ENCODE data around the gene TK2. TPM values are rescaled to one million over a fixed set of nuclear protein-coding genes. Genes with fewer than 3 reads are reported as not detected.

The TK2 gene
- total RNA-seq, 1 donor from 2014 or later, result 13.7 TPM

DNA sequence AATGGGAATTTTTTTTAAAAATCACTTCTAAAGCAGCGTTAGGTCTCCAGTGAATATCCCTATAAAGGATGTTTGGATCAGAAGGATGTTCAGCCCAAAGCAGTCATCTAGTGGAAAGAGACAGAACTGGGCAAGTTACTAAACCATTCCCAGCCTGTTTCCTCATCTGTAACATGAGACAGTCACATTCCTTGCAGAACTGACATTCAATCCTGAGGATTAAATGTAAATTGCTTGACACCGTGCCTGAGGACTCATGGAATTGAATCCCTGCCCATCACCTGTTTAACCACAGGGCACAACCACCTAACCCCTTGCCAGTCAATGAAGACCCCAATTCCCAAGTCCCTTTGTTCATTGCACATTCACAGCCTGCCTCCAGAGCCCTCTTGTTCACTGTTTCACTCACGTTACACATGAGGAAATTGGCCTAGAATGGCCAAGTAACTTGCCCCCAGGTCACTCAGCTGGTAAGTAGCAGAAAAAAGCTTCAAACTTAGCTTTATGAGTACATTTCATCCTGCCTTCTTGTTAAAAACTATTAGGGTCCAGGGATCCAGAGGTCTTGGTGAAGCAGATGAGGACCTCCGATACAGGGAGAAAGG, 30.8 kb upstream of the TK2 start:
- TF ChIP-seq, protein P1, sequence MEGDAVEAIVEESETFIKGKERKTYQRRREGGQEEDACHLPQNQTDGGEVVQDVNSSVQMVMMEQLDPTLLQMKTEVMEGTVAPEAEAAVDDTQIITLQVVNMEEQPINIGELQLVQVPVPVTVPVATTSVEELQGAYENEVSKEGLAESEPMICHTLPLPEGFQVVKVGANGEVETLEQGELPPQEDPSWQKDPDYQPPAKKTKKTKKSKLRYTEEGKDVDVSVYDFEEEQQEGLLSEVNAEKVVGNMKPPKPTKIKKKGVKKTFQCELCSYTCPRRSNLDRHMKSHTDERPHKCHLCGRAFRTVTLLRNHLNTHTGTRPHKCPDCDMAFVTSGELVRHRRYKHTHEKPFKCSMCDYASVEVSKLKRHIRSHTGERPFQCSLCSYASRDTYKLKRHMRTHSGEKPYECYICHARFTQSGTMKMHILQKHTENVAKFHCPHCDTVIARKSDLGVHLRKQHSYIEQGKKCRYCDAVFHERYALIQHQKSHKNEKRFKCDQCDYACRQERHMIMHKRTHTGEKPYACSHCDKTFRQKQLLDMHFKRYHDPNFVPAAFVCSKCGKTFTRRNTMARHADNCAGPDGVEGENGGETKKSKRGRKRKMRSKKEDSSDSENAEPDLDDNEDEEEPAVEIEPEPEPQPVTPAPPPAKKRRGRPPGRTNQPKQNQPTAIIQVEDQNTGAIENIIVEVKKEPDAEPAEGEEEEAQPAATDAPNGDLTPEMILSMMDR (conservative IDR thresholded peaks at IDR 0.05; ENCODE audit: low read depth, low read length), result peak; percentile 26
- no peak overlapping the region for H3K4me3 ChIP-seq (ENCODE audit: low read depth, low read length)
- DNase-seq (ENCODE audit: low read depth), result peak; percentile 52

DNA sequence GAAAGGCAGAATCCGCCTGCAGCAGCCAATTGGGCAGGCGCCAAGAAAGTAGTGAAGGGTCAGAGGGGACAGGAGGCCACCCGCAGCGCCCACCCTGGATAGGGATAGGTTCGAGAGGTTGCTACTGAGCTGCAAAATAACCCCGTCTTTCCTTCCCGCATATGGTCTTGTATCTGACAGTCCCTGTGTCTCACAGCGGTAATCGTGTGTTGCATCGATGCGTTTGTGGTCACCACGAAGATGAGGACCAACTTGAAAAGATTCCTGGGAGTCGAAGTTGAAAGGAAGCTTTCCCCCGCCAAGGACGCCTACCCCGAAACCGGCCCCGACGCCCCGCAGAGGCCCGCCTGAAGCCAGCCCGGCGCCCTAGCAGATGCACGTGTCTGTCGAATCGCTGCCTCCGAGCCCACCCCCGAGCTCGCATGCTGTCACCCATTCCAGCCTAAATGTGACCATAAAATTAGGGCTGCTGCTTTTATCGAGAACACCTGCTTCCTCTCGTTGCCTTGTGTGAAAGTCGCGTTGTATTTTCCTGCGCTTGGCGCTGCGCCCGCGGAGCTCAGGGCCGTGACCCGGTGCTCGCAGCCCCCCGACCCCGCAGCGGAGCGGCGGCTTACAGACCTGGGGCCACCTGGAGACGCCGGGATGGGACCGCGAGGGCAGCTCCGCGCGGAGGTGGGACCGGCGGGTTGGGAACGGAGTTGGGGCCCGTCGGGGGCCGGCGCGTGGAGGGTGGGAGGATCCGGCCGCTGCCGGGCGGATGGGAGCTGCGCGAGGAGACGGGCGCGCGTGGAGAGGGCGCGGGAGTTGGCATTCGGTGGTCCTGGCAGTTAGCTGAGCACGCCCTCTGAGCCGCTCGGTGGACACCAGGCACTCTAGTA, 29.0 kb upstream of the TK2 start, which contains the start of gene CMTM2:
CMTM2 (plus strand) TSS at position 813 of the 881 bp plus-strand sequence. CDS start 145 bp downstream, outside the sequence.
- H3K4me3 ChIP-seq (ENCODE audit: low read depth, low read length), result no peak within 1 kb of the TSS
- DNase-seq (ENCODE audit: low read depth), result no peak

DNA sequence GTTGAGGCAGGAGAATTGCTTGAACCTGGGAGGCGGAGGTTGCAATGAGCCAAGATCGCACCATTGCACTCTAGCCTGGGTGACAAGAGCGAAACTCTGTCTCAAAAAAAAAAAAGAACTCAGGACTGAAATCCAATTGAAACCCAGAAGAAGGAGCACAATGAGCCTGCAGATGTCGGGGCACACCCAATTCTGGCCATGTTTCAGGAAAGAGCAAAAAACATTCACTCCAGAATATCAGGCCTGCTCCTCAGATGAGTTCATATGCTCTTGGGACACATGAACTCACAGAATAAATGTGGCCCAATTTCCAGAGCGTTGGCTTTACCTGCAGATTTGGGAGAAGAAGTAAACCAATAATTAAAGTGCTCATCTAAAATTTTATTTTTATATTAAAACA, 26.4 kb upstream of the TK2 start:
- H3K4me3 ChIP-seq (ENCODE audit: low read depth, low read length), result no peak overlapping the region
- DNase-seq (ENCODE audit: low read depth), result no peak
- TF ChIP-seq, protein P1 (conservative IDR thresholded peaks at IDR 0.05; ENCODE audit: low read depth, low read length), result no peak

More for the DNA sequence above, 29.0 kb upstream of the TK2 start, which contains the start of gene CMTM2:
- TF ChIP-seq, protein P1 (conservative IDR thresholded peaks at IDR 0.05; ENCODE audit: low read depth, low read length), result no peak

DNA sequence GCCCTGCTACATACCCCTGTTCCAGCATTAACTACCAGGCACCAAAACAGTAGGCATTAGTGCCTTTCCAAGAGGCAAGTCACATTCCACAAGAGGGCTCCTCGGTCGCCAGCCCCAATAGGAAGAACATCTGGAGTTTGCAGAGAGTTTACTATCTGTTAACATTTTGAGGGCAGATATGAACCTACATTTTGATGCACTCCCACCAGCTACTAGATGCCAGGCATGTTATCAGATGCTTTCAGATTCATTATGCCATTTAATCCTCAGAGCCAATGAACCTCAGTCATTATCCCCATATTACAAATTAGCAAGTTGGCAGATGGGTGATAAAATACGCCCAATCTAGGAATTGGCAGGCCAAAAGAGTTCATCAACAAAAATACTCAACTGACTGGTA, 25.1 kb upstream of the TK2 start:
- no peak overlapping the region for H3K4me3 ChIP-seq (ENCODE audit: low read depth, low read length)
- TF ChIP-seq, protein P1 (conservative IDR thresholded peaks at IDR 0.05; ENCODE audit: low read depth, low read length), result no peak
- no peak for DNase-seq (ENCODE audit: low read depth)

DNA sequence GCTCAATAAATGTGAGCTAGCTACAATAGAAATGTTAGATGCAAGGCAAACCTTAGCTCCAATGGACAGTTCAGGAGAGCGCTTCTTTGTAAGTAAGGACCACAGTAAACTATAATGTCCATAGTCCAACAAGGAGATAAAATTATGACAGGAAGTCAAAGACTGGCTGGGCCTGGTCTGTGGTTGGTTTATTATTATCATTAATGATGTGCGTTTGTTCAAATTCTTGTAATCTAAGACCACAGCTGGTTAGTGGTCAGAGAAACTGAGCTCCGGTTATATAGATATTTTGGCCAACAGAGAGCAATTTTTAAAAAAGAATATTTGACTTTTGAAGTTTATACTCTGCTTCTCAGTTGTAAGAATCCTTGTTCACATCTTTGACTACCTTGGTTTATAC, 24.6 kb upstream of the TK2 start:
- TF ChIP-seq, protein P1 (conservative IDR thresholded peaks at IDR 0.05; ENCODE audit: low read depth, low read length), result no peak
- DNase-seq (ENCODE audit: low read depth), result no peak
- no peak overlapping the region for H3K4me3 ChIP-seq (ENCODE audit: low read depth, low read length)

DNA sequence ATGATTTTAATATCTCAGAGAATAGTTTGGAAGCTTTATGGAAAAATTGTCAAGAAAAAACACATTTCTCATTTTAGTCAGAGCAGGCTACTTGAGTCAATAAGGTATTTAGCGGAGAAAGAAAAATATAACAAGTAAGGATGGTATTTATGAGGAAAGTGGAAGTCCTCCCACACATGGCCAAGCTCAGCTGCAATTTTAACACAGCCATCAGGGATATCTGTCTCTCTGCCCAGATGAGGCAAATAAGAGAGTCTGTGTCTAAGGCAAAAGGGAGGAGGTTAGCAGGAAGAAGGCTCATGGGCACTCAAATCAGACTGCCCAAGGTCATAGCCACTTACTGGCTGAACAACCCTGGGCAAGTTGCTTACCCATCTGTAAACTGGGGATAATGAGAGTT, 24.2 kb upstream of the TK2 start:
- TF ChIP-seq, protein P1 (conservative IDR thresholded peaks at IDR 0.05; ENCODE audit: low read depth, low read length), result no peak
- H3K4me3 ChIP-seq (ENCODE audit: low read depth, low read length), result no peak overlapping the region
- no peak for DNase-seq (ENCODE audit: low read depth)

All from epithelial cell of proximal tubule (primary cell).